GM12878 (cell line): ENCODE data around the gene SEC11A. TPM values are rescaled to one million over a fixed set of nuclear protein-coding genes. Genes with fewer than 3 reads are reported as not detected.
A peak's percentile ranks its signal among the peaks of the same experiment; 100 is the strongest.

Source experiments
- ATAC-seq: fragments of 200-7000 bp; cut with Tn5 transposase; 3 replicates; pipeline ENCODE4 v1.9.1; 2020; ENCODE audit warnings: mild to moderate bottlenecking, moderate library complexity
- BruUV-seq: library from RNA; stranded (reverse); fragments of 400-500 nt; replicated peaks from 2 replicates; lab custom pipeline; 2021; lab: Mats Ljungman, UMichigan
- CTCF ChIA-PET: fragments of 300-600 bp; sonication (Branson Sonifier 250); formaldehyde crosslinking; extraction: SDS; loops from one replicate; lab custom pipeline; 2021; ENCODE audit warnings: inconsistent platforms; lab: Yijun Ruan, JAX
- POLR2A ChIA-PET: fragments of 350-600 bp; formaldehyde crosslinking; extraction: SDS; loops from one replicate; lab custom pipeline; 2021; ENCODE audit warnings: inconsistent platforms; lab: Charles Lee
- RAD21 ChIA-PET: fragments of 300-600 bp; sonication (Branson Sonifier 250); formaldehyde crosslinking; loops from one replicate; lab custom pipeline; 2023; ENCODE audit warnings: antibody characterized with exemption; ENCODE audit not compliant: unreplicated experiment; lab: Charles Lee
- SMC1A ChIA-PET: fragments of 300-600 bp; sonication (Branson Sonifier 250); formaldehyde crosslinking; loops from one replicate; lab custom pipeline; 2023; ENCODE audit not compliant: unreplicated experiment, uncharacterized antibody; lab: Charles Lee
- DNase-seq: peaks from one replicate; pipeline ENCODE4 v3.0.0-alpha.2; 2011; ENCODE audit warnings: low read depth, low spot score
- FAIRE-seq: peaks from 3 replicates; lab custom pipeline; 2011; peaks lifted over from hg19 to GRCh38; lab: Jason Lieb, UNC
- H2AFZ ChIP-seq: 2 replicates; pipeline ENCODE4 v1.6.0; 2011; ENCODE audit warnings: low read depth, low read length, control low read depth; ENCODE audit not compliant: control insufficient read depth
- H3K27ac ChIP-seq: 2 replicates; pipeline ENCODE4 v1.5.1; 2011; ENCODE audit warnings: control low read depth; ENCODE audit not compliant: control insufficient read depth, insufficient read depth
- H3K27me3 ChIP-seq, 2 experiments: replicated peaks in 1 of 2; 2 replicates each; pipeline versions ENCODE4 v1.6.0 to v1.6.1; 2011; ENCODE audit warnings: low read length in 1 of 2; ENCODE audit not compliant: control insufficient read depth in 2 of 2, insufficient read depth in 2 of 2
- H3K36me3 ChIP-seq, 2 experiments: 2 replicates each; pipeline ENCODE4 v1.5.1; 2011; ENCODE audit warnings: low read length in 1 of 2; ENCODE audit not compliant: control insufficient read depth in 2 of 2, insufficient read depth in 2 of 2
- H3K4me1 ChIP-seq: 2 replicates; pipeline ENCODE4 v1.6.1; 2011; ENCODE audit warnings: mild to moderate bottlenecking, low read length, moderate library complexity, mixed read lengths; ENCODE audit not compliant: control insufficient read depth, insufficient read depth
- H3K4me2 ChIP-seq: 2 replicates; pipeline ENCODE4 v1.6.0; 2011; ENCODE audit warnings: control low read depth; ENCODE audit not compliant: control insufficient read depth, insufficient read depth
- H3K4me3 ChIP-seq: fragments of 200-600 bp; sonication (generic); 2 replicates; pipeline ENCODE4 v1.5.1; 2016
- H3K79me2 ChIP-seq: 2 replicates; pipeline ENCODE4 v1.6.0; 2011; ENCODE audit warnings: low read length; ENCODE audit not compliant: control insufficient read depth, insufficient read depth
- H3K9ac ChIP-seq: 2 replicates; pipeline ENCODE4 v1.8.0; 2011; ENCODE audit warnings: low read length, control low read depth, mixed read lengths; ENCODE audit not compliant: control insufficient read depth, insufficient read depth
- H3K9me3 ChIP-seq: replicated peaks from 3 replicates; pipeline ENCODE4 v1.5.1; 2011; ENCODE audit warnings: mild to moderate bottlenecking, low read length; ENCODE audit not compliant: control insufficient read depth, insufficient read depth
- H4K20me1 ChIP-seq: 2 replicates; pipeline ENCODE4 v1.6.0; 2011; ENCODE audit not compliant: control insufficient read depth, insufficient read depth
- ATF7 ChIP-seq: fragments of 450-650 bp; IDR thresholded peaks from 2 replicates; pipeline ENCODE4 v1.6.1; 2016; ENCODE audit warnings: low read depth, mild to moderate bottlenecking
- SMAD1 ChIP-seq: fragments of 450-650 bp; IDR thresholded peaks from 2 replicates; pipeline ENCODE4 v1.6.1; 2018; ENCODE audit warnings: mild to moderate bottlenecking, low read depth; ENCODE audit not compliant: partially characterized antibody
- SREBF2 ChIP-seq: IDR thresholded peaks from 2 replicates; pipeline ENCODE4 v1.6.1; 2012; ENCODE audit warnings: mild to moderate bottlenecking, low read length
- WGBS: methylation state at CpG from one replicate; pipeline ENCODE4 v1.1.6; 2016; ENCODE audit warnings: low lambda C conversion rate; ENCODE audit not compliant: insufficient replicate concordance, insufficient coverage; ENCODE audit errors: missing lambda C conversion rate; 5-methylcytosine and 5-hydroxymethylcytosine counted together
- in situ Hi-C: fragments of 300-500 bp; cut with MboI; formaldehyde crosslinking; loops from 9 replicates; pipeline ENCODE4 v1.14.3; 2018; ENCODE audit warnings: mixed read lengths
- intact Hi-C: fragments of 100-400 bp; cut with micrococcal nuclease; formaldehyde crosslinking; loops from one replicate; pipeline ENCODE4 v1.14.2; 2022; ENCODE audit not compliant: unreplicated experiment
- polyA plus RNA-seq, 11 experiments: library from polyadenylated mRNA; depleted of rRNA in 4 of 11; unstranded in 6 of 11; stranded (reverse) in 5 of 11; fragments of >200 nt; fragmentation: Nextera tagmentation in 4 of 11; fragmentation: Illumina TruSeq in 1 of 11; extraction: Ambion mirVana in 4 of 11; extraction: Trizol in 1 of 11; gene quantifications; 1 replicate in 1 of 11; 2 replicates in 10 of 11; pipeline versions ENCODE4 v1.2.1 to v1.2.3, GENCODE V29; 2011 to 2016; ENCODE audit warnings: inconsistent platforms in 2 of 11, missing spikeins in 2 of 11, low read depth in 1 of 11
- total RNA-seq, 4 experiments: library from RNA; depleted of rRNA in 3 of 4; stranded (reverse); fragments of >200 nt in 3 of 4; fragmentation: Illumina TruSeq in 1 of 4; extraction: Trizol in 1 of 4; gene quantifications; 2 replicates each; pipeline versions ENCODE4 v1.2.1 to v1.2.3, GENCODE V29; 2013 to 2021
- TF ChIP-seq, protein P1 (sequence below): fragments of 450-650 bp; IDR thresholded peaks from 2 replicates; pipeline ENCODE4 v1.6.1; 2016; ENCODE audit warnings: mild to moderate bottlenecking

Gene SEC11A
- total and polyA plus RNA-seq, 10 of the 15 experiments (the other 5 are each of a cell fraction or from before 2014, with no cell fraction given) = 99.2 to 159 (median 143) TPM

DNA sequence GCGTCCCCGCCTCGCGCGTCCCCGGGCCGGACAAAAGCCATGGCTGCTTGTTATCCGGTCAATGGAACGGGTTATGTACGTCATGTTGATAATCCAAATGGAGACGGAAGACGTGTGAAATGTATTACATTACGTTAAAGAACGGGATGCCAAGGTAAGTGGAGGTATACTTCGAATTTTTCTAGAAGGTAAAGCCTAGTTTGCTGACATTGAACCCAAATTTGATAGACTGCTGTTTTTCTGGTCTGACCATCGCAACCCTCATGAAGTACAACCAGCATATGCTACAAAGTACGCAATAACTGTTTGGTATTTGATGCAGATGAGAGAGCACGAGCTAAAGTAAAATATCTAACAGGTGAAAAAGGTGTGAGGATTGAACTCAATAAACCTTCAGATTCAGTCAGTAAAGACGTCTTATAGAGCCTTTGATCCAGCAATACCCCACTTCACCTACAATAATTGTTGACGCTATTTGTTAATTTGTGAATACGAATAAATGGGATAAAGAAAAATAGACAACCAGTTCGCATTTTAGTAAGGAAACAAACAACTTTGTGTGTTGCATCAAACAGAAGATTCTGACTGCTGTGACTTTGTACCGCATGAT is 81.6 kb downstream of the SEC11A start:
- Histone ChIP-seq H3K27me3 (no peaks in the 10 kb centered on the region), H3K36me3 (no peaks in the 10 kb centered on the region), H4K20me1 (no peaks in the 10 kb centered on the region), H3K9ac (no peak overlapping the region), H3K4me2 (peak overlapping the region; percentile 84), H2AFZ (no peak overlapping the region), H3K79me2 (no peaks in the 10 kb centered on the region; the same call in 1 of the 2 replicates), H3K4me1 (peaks cover 9% of the 10 kb centered on the region), H3K9me3 (no peaks in the 10 kb centered on the region), H3K4me3 (peak overlapping the region; percentile 65), H3K27ac (no peak overlapping the region)
- RAD21 ChIA-PET = interaction anchor here (0.8 kb wide), 1 partner anchor 33 kb away, joined by 4 read pairs; no protein-coding TSS in a partner anchor
- CTCF ChIA-PET = interaction anchor here (1.0 to 1.9 kb wide), 4 partner anchors 18 to 35 kb away, joined by 3 to 8 read pairs (median 6); partner anchors contain the start of genes WDR73 and ZSCAN2
- in situ Hi-C loops (no loop called here), intact Hi-C loops (no loop called here)
- BruUV-seq = no TSS peak
- WGBS = 40% methylated on average over 23 of the region's 23 CpGs
- SMC1A ChIA-PET = interaction anchor here (0.8 to 2.5 kb wide), 7 partner anchors 9 to 70 kb away, joined by 3 to 11 read pairs (median 4); no protein-coding TSS in a partner anchor
- POLR2A ChIA-PET = no interaction called here
- TF ChIP-seq, protein P1, sequence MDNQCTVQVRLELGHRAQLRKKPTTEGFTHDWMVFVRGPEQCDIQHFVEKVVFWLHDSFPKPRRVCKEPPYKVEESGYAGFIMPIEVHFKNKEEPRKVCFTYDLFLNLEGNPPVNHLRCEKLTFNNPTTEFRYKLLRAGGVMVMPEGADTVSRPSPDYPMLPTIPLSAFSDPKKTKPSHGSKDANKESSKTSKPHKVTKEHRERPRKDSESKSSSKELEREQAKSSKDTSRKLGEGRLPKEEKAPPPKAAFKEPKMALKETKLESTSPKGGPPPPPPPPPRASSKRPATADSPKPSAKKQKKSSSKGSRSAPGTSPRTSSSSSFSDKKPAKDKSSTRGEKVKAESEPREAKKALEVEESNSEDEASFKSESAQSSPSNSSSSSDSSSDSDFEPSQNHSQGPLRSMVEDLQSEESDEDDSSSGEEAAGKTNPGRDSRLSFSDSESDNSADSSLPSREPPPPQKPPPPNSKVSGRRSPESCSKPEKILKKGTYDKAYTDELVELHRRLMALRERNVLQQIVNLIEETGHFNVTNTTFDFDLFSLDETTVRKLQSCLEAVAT = 0 out of 2 replicates have a peak, but pooled peaks have one; percentile 41
- TF ChIP-seq ATF7 (no peak), SMAD1 (no peak), SREBF2 (no peak)
- no peak for DNase-seq
- no peak for ATAC-seq
- FAIRE-seq = no peak
